Smooth muscle cell (in vitro differentiated cells): ENCODE measurements around the gene EHD1. TPM values are rescaled to one million over a fixed set of nuclear protein-coding genes. Genes with fewer than 3 reads are reported as not detected.

ENCODE experiments used
- DNase-seq: peaks from one replicate; lab custom pipeline; 2025; ENCODE audit not compliant: unreplicated experiment; lab: John Stamatoyannopoulos, UW
- H2AFZ ChIP-seq: fragments of 200-600 bp; sonication (generic); 2 replicates; pipeline ENCODE4 v1.6.0; 2016; ENCODE audit warnings: antibody characterized with exemption, low read depth, mild to moderate bottlenecking
- H3F3A ChIP-seq: fragments of 200-600 bp; sonication (generic); 2 replicates; pipeline ENCODE4 v1.6.0; 2017; ENCODE audit warnings: antibody characterized with exemption, low read depth
- H3K27ac ChIP-seq: fragments of 200-600 bp; sonication (generic); 2 replicates; pipeline ENCODE4 v1.5.1; 2016; ENCODE audit warnings: low read depth, mild to moderate bottlenecking
- H3K27me3 ChIP-seq: fragments of 200-600 bp; sonication (generic); 2 replicates; pipeline ENCODE4 v1.6.1; 2016; ENCODE audit warnings: low read depth, mild to moderate bottlenecking
- H3K36me3 ChIP-seq: fragments of 200-600 bp; sonication (generic); 2 replicates; pipeline ENCODE4 v1.5.1; 2016; ENCODE audit warnings: low read depth
- H3K4me1 ChIP-seq: fragments of 200-600 bp; sonication (generic); 2 replicates; pipeline ENCODE4 v1.5.1; 2016; ENCODE audit warnings: low read depth
- H3K4me2 ChIP-seq: fragments of 200-600 bp; sonication (generic); 2 replicates; pipeline ENCODE4 v1.6.0; 2016; ENCODE audit warnings: mild to moderate bottlenecking
- H3K4me3 ChIP-seq: fragments of 200-600 bp; sonication (generic); 2 replicates; pipeline ENCODE4 v1.5.1; 2016; ENCODE audit warnings: mild to moderate bottlenecking
- H3K79me2 ChIP-seq: fragments of 200-600 bp; sonication (generic); 2 replicates; pipeline ENCODE4 v1.6.0; 2016; ENCODE audit warnings: low read depth, mild to moderate bottlenecking
- H3K9ac ChIP-seq: fragments of 200-600 bp; sonication (generic); 2 replicates; pipeline ENCODE4 v1.6.0; 2016; ENCODE audit warnings: low read depth
- H3K9me3 ChIP-seq: fragments of 200-600 bp; sonication (generic); replicated peaks from 2 replicates; pipeline ENCODE4 v1.5.1; 2016; ENCODE audit warnings: low read depth
- H4K20me1 ChIP-seq: fragments of 200-600 bp; sonication (generic); 2 replicates; pipeline ENCODE4 v1.6.0; 2016; ENCODE audit warnings: low read depth
- CTCF ChIP-seq: fragments of 200-600 bp; sonication (generic); IDR thresholded peaks from 2 replicates; pipeline ENCODE4 v1.5.1; 2017; ENCODE audit warnings: borderline replicate concordance, mild to moderate bottlenecking, antibody characterized with exemption; ENCODE audit not compliant: insufficient read depth, poor library complexity, severe bottlenecking
- WGBS: methylation state at CpG from one replicate; pipeline ENCODE4 v1.1.7; 2016; ENCODE audit warnings: low lambda C conversion rate; 5-methylcytosine and 5-hydroxymethylcytosine counted together
- polyA plus RNA-seq: library from polyadenylated mRNA; unstranded; fragments of >200 nt; fragmentation: Nextera tagmentation; extraction: Ambion mirVana; gene quantifications from 2 replicates; pipeline ENCODE4 v1.2.1, GENCODE V29; 2016
- total RNA-seq: library from RNA; depleted of rRNA; stranded (reverse); fragments of >200 nt; gene quantifications from 2 replicates; pipeline ENCODE4 v1.2.3, GENCODE V29; 2014

Gene EHD1
- total and polyA plus RNA-seq, 2 experiments from 2014 or later, result 42.8 to 59.8 TPM

DNA sequence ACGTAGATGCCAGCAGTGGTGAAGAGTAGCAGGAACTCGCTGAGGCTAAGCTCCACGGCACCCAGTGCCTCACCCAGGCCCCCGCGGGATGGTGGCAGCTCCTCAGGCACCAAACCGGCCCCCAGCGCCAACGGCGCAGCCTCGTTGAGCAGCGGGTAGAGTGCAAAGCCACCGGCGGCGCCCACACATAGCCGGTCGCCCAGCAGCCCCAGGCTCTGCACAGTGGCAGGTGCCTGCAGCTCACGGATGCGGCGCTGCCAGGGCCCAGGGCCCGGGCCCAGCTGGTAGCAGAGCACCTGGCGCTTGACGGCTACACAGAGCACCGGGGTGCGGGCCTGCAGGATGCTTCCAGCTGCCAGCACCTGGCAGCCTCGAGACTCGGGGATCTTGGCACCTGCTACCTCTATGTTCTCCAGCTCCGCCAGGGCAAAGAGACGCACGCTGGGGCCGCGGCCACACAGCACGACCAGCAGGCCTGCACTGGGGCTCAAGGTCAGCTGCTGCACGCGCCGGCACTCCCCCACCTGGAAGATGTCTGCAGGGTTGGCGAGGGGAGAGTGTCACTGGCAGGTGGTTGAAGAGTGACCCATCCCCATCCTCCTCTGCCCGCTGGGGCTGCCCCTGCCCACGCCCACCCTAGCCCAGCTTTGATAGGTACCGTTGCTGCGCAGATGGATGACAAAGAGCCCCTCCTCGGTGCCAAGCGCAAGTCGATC, 48.7 kb downstream of the EHD1 start:
- Histone ChIP-seq H3K79me2 (no peaks in the 10 kb centered on the region), H3K36me3 (no peaks in the 10 kb centered on the region), H4K20me1 (no peaks in the 10 kb centered on the region), H3K4me2 (no peak overlapping the region), H3K27me3 (no peaks in the 10 kb centered on the region), H2AFZ (no peak overlapping the region), H3F3A (no peaks in the 10 kb centered on the region), H3K4me3 (no peak overlapping the region), H3K27ac (no peak overlapping the region), H3K4me1 (no peaks in the 10 kb centered on the region), H3K9me3 (no peaks in the 10 kb centered on the region), H3K9ac (no peak overlapping the region)
- WGBS, result 98% methylated on average over 43 of the region's 43 CpGs
- TF ChIP-seq CTCF, result no peak
- DNase-seq, result no peak

- Histone ChIP-seq H2AFZ (no peak overlapping the region), H3K4me1 (no peaks in the 10 kb centered on the region), H3K4me3 (no peak overlapping the region), H3K79me2 (no peaks in the 10 kb centered on the region), H4K20me1 (no peaks in the 10 kb centered on the region), H3K27me3 (no peaks in the 10 kb centered on the region), H3F3A (no peaks in the 10 kb centered on the region), H3K27ac (no peak overlapping the region), H3K9me3 (no peaks in the 10 kb centered on the region), H3K9ac (no peak overlapping the region), H3K4me2 (no peak overlapping the region), H3K36me3 (no peaks in the 10 kb centered on the region)
- TF ChIP-seq CTCF, result no peak
- no peak for DNase-seq
- WGBS, result 96% methylated on average over 22 of the region's 22 CpGs
These were observed 51.0 kb downstream of the EHD1 start for GRCh38 chr11:64827451-64827839.

- no peaks in the 10 kb centered on the region for H3K4me1 ChIP-seq
- H4K20me1 ChIP-seq, result no peaks in the 10 kb centered on the region
- no peak for TF ChIP-seq CTCF
- no peaks in the 10 kb centered on the region for H3K27me3 ChIP-seq
- no peak for DNase-seq
- H3K27ac ChIP-seq, result no peak overlapping the region
- H3K36me3 ChIP-seq, result no peaks in the 10 kb centered on the region
- H3K4me3 ChIP-seq, result no peak overlapping the region
- H3F3A ChIP-seq, result no peaks in the 10 kb centered on the region
- no peak overlapping the region for H2AFZ ChIP-seq
- no peaks in the 10 kb centered on the region for H3K9me3 ChIP-seq
- H3K9ac ChIP-seq, result no peak overlapping the region
- no peak overlapping the region for H3K4me2 ChIP-seq
- 95% methylated on average over 51 of the region's 52 CpGs for WGBS
- no peaks in the 10 kb centered on the region for H3K79me2 ChIP-seq
These were observed 51.6 kb downstream of the EHD1 start for GRCh38 chr11:64826578-64827450.
